ENCODE measurements around the gene SLAMF1. TPM values are rescaled to one million over a fixed set of nuclear protein-coding genes. Genes with fewer than 3 reads are reported as not detected.

SLAMF1 gene
- total RNA-seq, 1 experiment from 2014 or later, result 2.2 TPM

DNA sequence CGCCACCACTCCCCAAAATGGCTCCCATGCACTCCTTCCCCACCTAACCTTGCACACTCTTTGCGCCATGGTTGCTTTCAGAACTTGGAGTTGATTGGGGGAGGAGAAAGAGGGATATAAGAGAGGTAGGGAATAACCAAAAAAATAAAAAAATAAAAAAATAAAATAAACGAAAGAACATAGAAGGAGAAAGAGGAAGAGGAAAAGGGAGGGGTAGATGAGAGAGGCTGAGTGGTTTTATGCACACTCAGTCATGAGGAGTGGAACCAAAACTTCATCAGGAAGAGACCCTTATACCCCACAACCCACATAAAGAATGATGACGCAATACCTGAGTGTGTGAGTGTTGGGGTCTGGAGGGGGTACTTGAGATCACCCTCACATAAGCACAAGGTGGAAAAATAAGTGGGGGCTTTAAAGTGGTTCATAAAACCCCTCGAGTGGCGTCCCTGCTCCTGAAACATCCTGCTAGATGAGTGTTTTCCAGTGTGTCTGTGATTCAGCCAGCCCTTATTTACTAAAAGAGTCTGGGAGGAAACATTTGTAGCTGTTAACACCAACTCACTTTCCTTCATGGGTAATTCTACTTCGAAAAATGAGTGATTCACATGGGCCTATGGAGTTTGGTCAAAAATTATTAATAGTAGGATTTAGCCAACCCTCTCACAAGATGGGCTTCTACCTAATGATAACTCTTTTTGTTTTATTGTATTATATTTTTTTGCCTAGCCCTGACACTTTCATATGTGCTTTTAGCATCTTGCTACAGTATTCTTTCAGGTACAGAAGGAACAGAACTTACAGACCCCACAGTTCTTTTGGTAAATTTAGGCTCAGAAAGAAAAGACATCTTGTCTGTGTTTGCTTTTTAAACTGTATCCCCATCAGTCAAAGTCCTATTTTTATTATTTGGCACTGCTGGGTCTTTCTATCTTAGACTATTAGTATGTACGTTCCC, 5.2 kb downstream of the SLAMF1 start:
- intact Hi-C loops (cut with micrococcal nuclease; ENCODE audit: unreplicated experiment), result no loop called here
- Histone ChIP-seq H3K27me3 (replicated peaks; ENCODE audit: insufficient read depth, low read depth, low read length, poor library complexity) (no peaks in the 10 kb centered on the region), H3K9me3 (ENCODE audit: low read depth, low read length, poor library complexity, severe bottlenecking) (no peaks in the 10 kb centered on the region), H3K36me3 (ENCODE audit: insufficient read depth, low read length, poor library complexity, severe bottlenecking) (no peaks in the 10 kb centered on the region), H3K27ac (ENCODE audit: low read depth, low read length, poor library complexity, severe bottlenecking) (no peak overlapping the region), H3K4me3 (ENCODE audit: low read depth, low read length, poor library complexity, severe bottlenecking) (no peak overlapping the region), H3K4me1 (ENCODE audit: insufficient read depth, low read length, poor library complexity, severe bottlenecking) (peaks cover 12% of the 10 kb centered on the region)
- TF ChIP-seq, protein P1, sequence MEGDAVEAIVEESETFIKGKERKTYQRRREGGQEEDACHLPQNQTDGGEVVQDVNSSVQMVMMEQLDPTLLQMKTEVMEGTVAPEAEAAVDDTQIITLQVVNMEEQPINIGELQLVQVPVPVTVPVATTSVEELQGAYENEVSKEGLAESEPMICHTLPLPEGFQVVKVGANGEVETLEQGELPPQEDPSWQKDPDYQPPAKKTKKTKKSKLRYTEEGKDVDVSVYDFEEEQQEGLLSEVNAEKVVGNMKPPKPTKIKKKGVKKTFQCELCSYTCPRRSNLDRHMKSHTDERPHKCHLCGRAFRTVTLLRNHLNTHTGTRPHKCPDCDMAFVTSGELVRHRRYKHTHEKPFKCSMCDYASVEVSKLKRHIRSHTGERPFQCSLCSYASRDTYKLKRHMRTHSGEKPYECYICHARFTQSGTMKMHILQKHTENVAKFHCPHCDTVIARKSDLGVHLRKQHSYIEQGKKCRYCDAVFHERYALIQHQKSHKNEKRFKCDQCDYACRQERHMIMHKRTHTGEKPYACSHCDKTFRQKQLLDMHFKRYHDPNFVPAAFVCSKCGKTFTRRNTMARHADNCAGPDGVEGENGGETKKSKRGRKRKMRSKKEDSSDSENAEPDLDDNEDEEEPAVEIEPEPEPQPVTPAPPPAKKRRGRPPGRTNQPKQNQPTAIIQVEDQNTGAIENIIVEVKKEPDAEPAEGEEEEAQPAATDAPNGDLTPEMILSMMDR (conservative IDR thresholded peaks at IDR 0.05; ENCODE audit: low read depth, low read length), result no peak
- no peak for TF ChIP-seq EZH2 (IDR thresholded peaks at IDR 0.05; ENCODE audit: borderline replicate concordance, low read depth, low read length, poor library complexity, severe bottlenecking)
- ChIA-PET POLR2A (ENCODE audit: low non-redundant PET) (interaction anchor here (0.5 kb wide), 1 partner anchor 26 kb away, joined by 4 read pairs; no protein-coding TSS in a partner anchor), CTCF (no interaction called here)
- no TSS peak for BruUV-seq (replicated peaks)
- no peak for DNase-seq (ENCODE audit: low spot score)

DNA sequence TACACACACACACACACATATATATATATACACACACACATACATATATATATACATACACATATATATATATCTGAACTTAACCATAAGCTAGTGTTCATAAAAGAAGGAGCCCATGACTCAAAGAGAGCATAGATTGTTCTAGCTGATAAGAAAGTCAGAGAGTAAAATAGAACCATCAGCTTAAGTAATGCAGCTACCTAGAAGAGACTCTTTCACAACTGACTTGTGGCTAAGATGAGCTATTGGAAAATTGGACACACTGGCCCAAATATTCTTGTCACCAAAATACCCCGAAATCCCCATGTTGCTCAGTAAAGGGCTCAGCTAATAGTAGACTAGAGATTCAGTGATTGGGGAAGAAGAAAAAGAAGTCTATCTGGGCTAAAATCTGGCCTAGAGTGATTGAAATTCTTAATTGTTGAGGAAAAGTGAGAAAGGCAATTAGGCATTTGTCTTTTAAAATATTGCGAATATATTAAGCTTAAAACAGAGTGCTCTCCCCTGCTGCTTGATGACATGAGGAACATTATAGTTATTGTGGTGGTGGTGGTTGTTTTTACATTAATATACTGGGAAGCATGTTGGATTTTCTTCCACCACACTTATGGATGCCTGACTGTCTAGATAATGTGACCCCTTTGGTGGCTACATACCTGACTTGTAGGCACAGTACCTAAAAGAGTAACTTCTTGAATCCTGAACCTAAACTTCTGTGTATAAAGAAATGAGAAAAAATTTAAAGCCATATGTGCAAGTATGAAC, 6.3 kb downstream of the SLAMF1 start:
- H3K4me3 ChIP-seq (ENCODE audit: low read depth, low read length, poor library complexity, severe bottlenecking), result no peak overlapping the region
- no peaks in the 10 kb centered on the region for H3K36me3 ChIP-seq (ENCODE audit: insufficient read depth, low read length, poor library complexity, severe bottlenecking)
- peaks cover 3% of the 10 kb centered on the region for H3K4me1 ChIP-seq (ENCODE audit: insufficient read depth, low read length, poor library complexity, severe bottlenecking)
- ChIA-PET POLR2A (ENCODE audit: low non-redundant PET) (no interaction called here), CTCF (interaction anchor here (0.6 kb wide), 1 partner anchor 22 kb away, joined by 4 read pairs; no protein-coding TSS in a partner anchor)
- H3K9me3 ChIP-seq (ENCODE audit: low read depth, low read length, poor library complexity, severe bottlenecking), result no peaks in the 10 kb centered on the region
- H3K27me3 ChIP-seq (replicated peaks; ENCODE audit: insufficient read depth, low read depth, low read length, poor library complexity), result no peaks in the 10 kb centered on the region
- intact Hi-C loops (cut with micrococcal nuclease; ENCODE audit: unreplicated experiment), result no loop called here
- no peak overlapping the region for H3K27ac ChIP-seq (ENCODE audit: low read depth, low read length, poor library complexity, severe bottlenecking)
- BruUV-seq (replicated peaks), result no TSS peak
- DNase-seq (ENCODE audit: low spot score), result no peak
- no peak for TF ChIP-seq EZH2 (IDR thresholded peaks at IDR 0.05; ENCODE audit: borderline replicate concordance, low read depth, low read length, poor library complexity, severe bottlenecking)

DNA sequence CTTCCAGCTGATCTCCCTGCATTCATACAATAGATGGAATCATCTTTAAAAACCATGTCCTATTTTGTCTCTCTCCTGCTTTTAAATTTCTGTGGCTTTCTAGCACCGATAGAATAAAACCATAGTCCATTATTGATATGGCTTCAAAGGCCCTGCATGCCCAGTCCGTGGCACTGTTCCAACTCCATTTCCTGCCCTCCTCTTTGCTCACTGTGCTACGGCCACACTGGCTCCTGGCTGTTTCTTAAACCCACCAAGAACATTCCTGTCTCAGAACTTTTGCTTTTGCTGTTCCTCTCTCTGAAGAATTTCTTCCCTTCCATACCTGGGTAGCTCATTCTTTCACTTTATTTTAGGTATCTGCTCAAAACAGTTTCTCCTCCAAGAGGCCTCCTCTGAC, 7.2 kb downstream of the SLAMF1 start:
- Histone ChIP-seq H3K4me3 (ENCODE audit: low read depth, low read length, poor library complexity, severe bottlenecking) (no peak overlapping the region), H3K27me3 (replicated peaks; ENCODE audit: insufficient read depth, low read depth, low read length, poor library complexity) (no peaks in the 10 kb centered on the region), H3K36me3 (ENCODE audit: insufficient read depth, low read length, poor library complexity, severe bottlenecking) (no peaks in the 10 kb centered on the region), H3K4me1 (ENCODE audit: insufficient read depth, low read length, poor library complexity, severe bottlenecking) (peaks cover 3% of the 10 kb centered on the region), H3K27ac (ENCODE audit: low read depth, low read length, poor library complexity, severe bottlenecking) (no peak overlapping the region), H3K9me3 (ENCODE audit: low read depth, low read length, poor library complexity, severe bottlenecking) (no peaks in the 10 kb centered on the region)
- ChIA-PET POLR2A (ENCODE audit: low non-redundant PET) (no interaction called here), CTCF (no interaction called here)
- no TSS peak for BruUV-seq (replicated peaks)
- TF ChIP-seq EZH2 (IDR thresholded peaks at IDR 0.05; ENCODE audit: borderline replicate concordance, low read depth, low read length, poor library complexity, severe bottlenecking), result no peak
- TF ChIP-seq, protein P1 (conservative IDR thresholded peaks at IDR 0.05; ENCODE audit: low read depth, low read length), result no peak
- DNase-seq (ENCODE audit: low spot score), result peak; percentile 15
- intact Hi-C loops (cut with micrococcal nuclease; ENCODE audit: unreplicated experiment), result no loop called here

Measured in A673 (cell line).